ENCODE measurements around the gene CCDC69.

DNA sequence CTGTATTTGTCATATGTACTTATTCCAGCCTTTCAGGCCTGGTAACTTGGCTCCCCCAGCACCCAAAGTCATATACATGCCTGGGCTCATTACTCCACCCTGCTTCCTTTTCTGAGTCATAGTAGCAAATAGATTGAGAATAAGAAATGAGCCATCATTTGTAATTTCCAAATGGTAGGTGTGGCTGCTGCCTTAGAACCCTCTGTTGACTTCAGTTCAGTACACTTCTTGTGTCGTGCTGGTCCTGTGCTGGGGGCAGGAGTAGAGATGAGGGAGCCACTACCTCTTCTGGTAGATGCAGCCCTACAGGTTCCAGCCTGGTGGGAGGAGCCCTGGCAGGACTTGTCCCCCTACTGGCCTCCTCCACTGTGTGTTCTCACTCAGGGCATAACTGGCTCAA is 40.2 kb upstream of the CCDC69 start:
- no peak for TF ChIP-seq EZH2 (IDR thresholded peaks at IDR 0.05; ENCODE audit: low read depth, low read length, severe bottlenecking)
- no peak for TF ChIP-seq RAD21 (IDR thresholded peaks at IDR 0.05 in 1 of 2, conservative IDR thresholded peaks at IDR 0.05 in 1 of 2; ENCODE audit: low read depth in 2 of 2, low read length in 2 of 2)
- TF ChIP-seq CTCF (IDR thresholded peaks at IDR 0.05; ENCODE audit: control extremely low read depth in 1 of 3, insufficient read depth in 1 of 3, low read depth in 1 of 3, low read length in 3 of 3): peak in 1 of 3 experiments; percentile 20; a peak in 1 of 4 replicates
- TF ChIP-seq RNF2 (IDR thresholded peaks at IDR 0.05; ENCODE audit: borderline replicate concordance, low read depth, low read length, missing control alignments, poor library complexity, severe bottlenecking): no peak
- no peak for TF ChIP-seq RXRA (IDR thresholded peaks at IDR 0.05; ENCODE audit: insufficient read depth, low read depth, low read length)
- TF ChIP-seq GTF2F1 (IDR thresholded peaks at IDR 0.05; ENCODE audit: borderline replicate concordance, low read depth, low read length): no peak
- no peak for TF ChIP-seq EP300 (IDR thresholded peaks at IDR 0.05; ENCODE audit: borderline replicate concordance in 1 of 2, low read depth in 2 of 2, low read length in 2 of 2)
- TF ChIP-seq FOSL1 (IDR thresholded peaks at IDR 0.05; ENCODE audit: insufficient read depth, low read depth, low read length): no peak
